Left ventricle myocardium inferior (tissue), 1 donor: ENCODE measurements around the gene PPP6R2. TPM values are rescaled to one million over a fixed set of nuclear protein-coding genes. Genes with fewer than 3 reads are reported as not detected.
A peak's percentile ranks its signal among the peaks of the same experiment; 100 is the strongest.

Source experiments
- DNase-seq: peaks from one replicate; pipeline ENCODE4 v3.0.0-alpha.2; 2020
- H3K27ac ChIP-seq: fragments of 200-600 bp; replicated peaks from 2 replicates; pipeline ENCODE4 v1.8.0; 2021
- H3K27me3 ChIP-seq: fragments of 200-600 bp; 2 replicates; pipeline ENCODE4 v1.8.0; 2021; ENCODE audit warnings: low read depth
- H3K36me3 ChIP-seq: fragments of 200-600 bp; 2 replicates; pipeline ENCODE4 v1.8.0; 2021
- H3K4me1 ChIP-seq: fragments of 200-600 bp; 2 replicates; pipeline ENCODE4 v1.8.0; 2021
- H3K4me3 ChIP-seq: fragments of 200-600 bp; 2 replicates; pipeline ENCODE4 v1.8.0; 2021; ENCODE audit warnings: mild to moderate bottlenecking, moderate library complexity
- H3K9me3 ChIP-seq: fragments of 200-600 bp; replicated peaks from 2 replicates; pipeline ENCODE4 v1.8.0; 2021
- CTCF ChIP-seq: fragments of 200-600 bp; IDR thresholded peaks from 2 replicates; pipeline ENCODE4 v1.8.0; 2021; ENCODE audit warnings: antibody characterized with exemption, mild to moderate bottlenecking, borderline replicate concordance
- intact Hi-C: fragments of 100-400 bp; cut with micrococcal nuclease; formaldehyde crosslinking; loops from one replicate; pipeline ENCODE4 v1.11.0; 2022
- total RNA-seq: library from RNA; stranded (reverse); fragmentation: NEBNext Ultra II Directional; extraction: Animal tissue kit (Norgen Biotek cat#: 25700); gene quantifications from one replicate; pipeline ENCODE4 v1.2.1, GENCODE V29; 2021
- donor health status: DM: no; HTN: yes; CAD: no; lungs with severe emphysema.

PPP6R2 gene
- total RNA-seq, 1 donor from 2014 or later, result 38.6 TPM

GRCh38 chr22:50304528-50305392 is 38.4 kb upstream of the PPP6R2 start:
- Histone ChIP-seq H3K36me3 (no peaks in the 10 kb centered on the region), H3K27ac (peak overlapping the region; percentile 95), H3K27me3 (no peaks in the 10 kb centered on the region), H3K4me1 (peaks cover 96% of the 10 kb centered on the region), H3K4me3 (peak overlapping the region; percentile 98), H3K9me3 (no peaks in the 10 kb centered on the region)
- TF ChIP-seq CTCF, result no peak
- intact Hi-C loops, result no loop called here
- DNase-seq, result no peak

GRCh38 chr22:50305393-50305922 is 37.7 kb upstream of the PPP6R2 start:
- H3K4me1 ChIP-seq, result peaks cover 90% of the 10 kb centered on the region
- intact Hi-C loops, result no loop called here
- peak overlapping the region; percentile 95 for H3K27ac ChIP-seq
- no peaks in the 10 kb centered on the region for H3K36me3 ChIP-seq
- no peak for DNase-seq
- no peaks in the 10 kb centered on the region for H3K9me3 ChIP-seq
- no peaks in the 10 kb centered on the region for H3K27me3 ChIP-seq
- TF ChIP-seq CTCF, result no peak
- H3K4me3 ChIP-seq, result peak overlapping the region; percentile 98

GRCh38 chr22:50305923-50306566 is 37.1 kb upstream of the PPP6R2 start:
- Histone ChIP-seq H3K4me3 (peak overlapping the region; percentile 98), H3K27ac (peak overlapping the region; percentile 95), H3K36me3 (no peaks in the 10 kb centered on the region), H3K4me1 (peaks cover 84% of the 10 kb centered on the region), H3K9me3 (no peaks in the 10 kb centered on the region), H3K27me3 (no peaks in the 10 kb centered on the region)
- peak; percentile 84 for DNase-seq
- TF ChIP-seq CTCF, result no peak
- intact Hi-C loops, result no loop called here

GRCh38 chr22:50306753-50307749 is 36.1 kb upstream of the PPP6R2 start, which contains the start of gene PLXNB2:
Gene PLXNB2, minus strand, starts transcription at chr22:50307646. Its CDS starts 17,062 bp downstream, at chr22:50290584.
- Histone ChIP-seq H3K27me3 (no peaks in the 10 kb centered on the region), H3K9me3 (no peaks in the 10 kb centered on the region), H3K4me3 (peak within 1 kb of the TSS; percentile 98), H3K4me1 (peaks cover 74% of the 10 kb centered on the region), H3K36me3 (no peaks in the 10 kb centered on the region), H3K27ac (peak within 1 kb of the TSS; percentile 95)
- intact Hi-C loops, result no loop called here
- peak; percentile 88 for DNase-seq
- no peak for TF ChIP-seq CTCF
